GM12872 (cell line): ENCODE results near the gene SUFU.

Experiments used
- TF ChIP-seq, protein P1 (sequence below): IDR thresholded peaks from 3 replicates; pipeline ENCODE4 v1.5.1; 2011; ENCODE audit warnings: low read depth, mild to moderate bottlenecking, low read length, moderate library complexity; ENCODE audit not compliant: insufficient read depth

SUFU gene

GRCh38 chr10:102617816-102618215 lies 114.0 kb downstream of the SUFU start:
- TF ChIP-seq, protein P1, sequence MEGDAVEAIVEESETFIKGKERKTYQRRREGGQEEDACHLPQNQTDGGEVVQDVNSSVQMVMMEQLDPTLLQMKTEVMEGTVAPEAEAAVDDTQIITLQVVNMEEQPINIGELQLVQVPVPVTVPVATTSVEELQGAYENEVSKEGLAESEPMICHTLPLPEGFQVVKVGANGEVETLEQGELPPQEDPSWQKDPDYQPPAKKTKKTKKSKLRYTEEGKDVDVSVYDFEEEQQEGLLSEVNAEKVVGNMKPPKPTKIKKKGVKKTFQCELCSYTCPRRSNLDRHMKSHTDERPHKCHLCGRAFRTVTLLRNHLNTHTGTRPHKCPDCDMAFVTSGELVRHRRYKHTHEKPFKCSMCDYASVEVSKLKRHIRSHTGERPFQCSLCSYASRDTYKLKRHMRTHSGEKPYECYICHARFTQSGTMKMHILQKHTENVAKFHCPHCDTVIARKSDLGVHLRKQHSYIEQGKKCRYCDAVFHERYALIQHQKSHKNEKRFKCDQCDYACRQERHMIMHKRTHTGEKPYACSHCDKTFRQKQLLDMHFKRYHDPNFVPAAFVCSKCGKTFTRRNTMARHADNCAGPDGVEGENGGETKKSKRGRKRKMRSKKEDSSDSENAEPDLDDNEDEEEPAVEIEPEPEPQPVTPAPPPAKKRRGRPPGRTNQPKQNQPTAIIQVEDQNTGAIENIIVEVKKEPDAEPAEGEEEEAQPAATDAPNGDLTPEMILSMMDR, result no peak

- TF ChIP-seq, protein P1, result no peak
These were observed 115.7 kb downstream of the SUFU start for GRCh38 chr10:102619281-102619981.

- TF ChIP-seq, protein P1, result no peak
These were observed 116.4 kb downstream of the SUFU start for GRCh38 chr10:102620138-102620590.

DNA sequence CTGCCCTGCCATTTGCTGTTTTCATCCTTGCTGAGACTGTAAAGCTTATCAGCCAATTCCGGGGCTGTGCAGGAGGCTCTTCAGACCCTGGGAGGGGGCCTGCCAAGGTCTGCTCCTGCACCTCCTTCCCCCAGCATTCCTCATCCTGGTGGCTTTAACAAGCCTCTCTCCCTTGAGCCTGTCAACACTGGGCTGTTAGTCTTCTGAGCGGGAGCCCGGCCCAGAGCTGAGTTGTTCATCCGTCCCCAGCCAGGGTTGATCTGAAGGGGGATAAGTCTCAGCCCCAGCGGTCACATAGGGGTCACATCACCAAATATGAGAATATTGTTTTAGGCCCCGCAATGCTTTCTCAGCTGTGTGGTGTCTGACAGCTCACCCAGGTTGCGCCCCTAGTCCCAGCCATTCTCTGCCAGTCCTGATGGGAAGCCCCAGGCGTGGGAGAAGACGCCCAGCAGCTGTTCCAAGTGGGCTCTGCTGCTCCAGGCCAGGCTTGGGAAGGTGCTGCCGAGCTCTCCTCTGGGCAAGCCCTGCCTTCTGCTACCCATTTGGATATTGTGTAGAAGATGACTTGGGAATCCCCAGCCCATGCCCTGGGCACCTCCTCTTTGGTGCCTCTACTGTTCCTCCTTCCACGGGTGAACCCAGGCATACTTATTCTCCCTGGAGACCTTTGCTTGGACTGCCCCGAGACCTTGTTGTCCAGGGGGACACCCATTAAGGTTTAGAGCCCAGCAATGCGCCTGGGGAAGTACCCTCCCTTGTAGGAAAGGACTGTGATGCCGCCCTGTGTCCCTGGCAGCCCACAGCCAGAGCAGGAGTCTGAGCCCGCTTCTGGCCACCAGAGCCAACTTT lies 117.0 kb downstream of the SUFU start:
- TF ChIP-seq, protein P1, result no peak

DNA sequence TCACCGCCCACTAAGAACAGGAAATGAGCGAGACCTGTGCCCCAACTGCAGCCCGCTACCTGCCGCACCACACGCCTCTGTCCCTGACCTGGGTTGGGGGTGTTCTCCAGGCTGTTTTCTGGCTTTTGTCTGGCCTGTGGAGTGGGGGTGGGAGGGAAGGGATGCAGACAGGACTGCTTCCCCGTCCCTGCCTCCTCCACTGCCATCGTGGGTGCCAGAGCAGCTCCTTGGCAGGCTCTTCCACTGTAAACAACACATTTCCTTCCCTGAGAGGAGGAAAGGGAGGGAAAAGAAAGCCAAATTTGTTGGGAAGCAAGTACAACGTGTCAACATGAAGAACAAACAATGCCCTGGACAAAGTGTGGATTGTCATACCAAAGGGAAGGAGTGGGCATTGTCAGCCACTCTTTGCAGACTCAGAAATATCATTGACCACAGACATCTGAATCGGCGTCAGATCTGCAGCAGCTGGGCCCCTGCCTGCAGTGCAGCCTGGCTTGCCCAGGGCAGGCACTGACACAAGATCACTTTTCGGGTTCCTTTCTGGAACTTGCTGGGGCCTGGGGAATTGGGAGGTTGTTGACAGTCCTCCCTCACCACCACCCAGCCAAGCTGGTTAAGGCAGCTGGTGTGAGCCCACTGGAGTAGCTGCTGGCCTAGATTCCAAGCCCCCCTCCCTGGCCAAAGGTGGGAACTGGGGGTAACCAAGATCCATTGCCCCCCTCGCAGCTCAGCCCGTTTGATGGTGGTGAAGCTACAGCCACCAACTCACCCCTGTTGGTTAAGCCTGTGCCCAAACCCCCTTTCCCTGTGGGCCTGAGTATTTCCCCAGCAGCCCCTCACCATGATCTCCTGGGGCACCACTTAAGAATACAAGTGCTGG lies 117.9 kb downstream of the SUFU start:
- TF ChIP-seq, protein P1, result no peak

DNA sequence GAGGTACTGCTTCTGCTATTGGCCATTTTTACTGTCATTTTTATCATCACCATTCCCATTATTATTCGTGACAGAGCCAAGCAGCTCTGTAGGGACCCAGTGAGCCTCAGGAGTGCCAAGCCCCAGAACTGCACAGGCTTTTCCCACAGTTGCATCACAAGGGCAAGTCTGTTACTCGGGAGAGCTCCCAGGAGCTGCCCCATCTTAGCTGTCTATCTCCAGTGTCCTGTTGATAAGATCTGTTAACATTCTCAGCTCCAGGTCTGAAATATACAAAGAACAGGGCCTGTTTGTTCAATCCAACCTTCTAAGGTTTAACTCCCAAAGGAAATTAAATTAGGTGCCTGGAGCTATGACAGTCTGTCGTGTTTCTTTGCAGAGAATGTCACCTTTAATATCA lies 120.3 kb downstream of the SUFU start:
- TF ChIP-seq, protein P1, result no peak
